Measurements from ENCODE around the gene BTRC. TPM values are rescaled to one million over a fixed set of nuclear protein-coding genes. Genes with fewer than 3 reads are reported as not detected.
"Not testable (repeated sequence)": the region's sequence is repeated elsewhere in the genome, so short reads cannot be mapped to it uniquely, and the experiment has no call there.

The BTRC gene
- total RNA-seq, 1 donor from 2014 or later, result 35.5 TPM

GRCh38 chr10:101311185-101312066 lies 42.5 kb upstream of the BTRC start:
- DNase-seq (ENCODE audit: low read depth, low spot score), result no peak
- H3K27ac Mint-ChIP-seq (ENCODE audit: unreplicated experiment), result no peak overlapping the region
- no peak overlapping the region for H3K4me3 Mint-ChIP-seq
- no peaks in the 10 kb centered on the region for H3K9me3 Mint-ChIP-seq
- no peaks in the 10 kb centered on the region for H3K36me3 Mint-ChIP-seq (ENCODE audit: low read depth)
- TF ChIP-seq CTCF (conservative IDR thresholded peaks at IDR 0.05), result no peak
- H3K4me1 Mint-ChIP-seq, result no peaks in the 10 kb centered on the region
- H3K27me3 Mint-ChIP-seq (ENCODE audit: low read depth), result peaks cover 48% of the 10 kb centered on the region

- Mint-ChIP-seq H3K36me3 (ENCODE audit: low read depth) (no peaks in the 10 kb centered on the region), H3K4me1 (peaks cover 30% of the 10 kb centered on the region), H3K27me3 (ENCODE audit: low read depth) (peaks cover 20% of the 10 kb centered on the region), H3K4me3 (no peak overlapping the region), H3K9me3 (no peaks in the 10 kb centered on the region), H3K27ac (ENCODE audit: unreplicated experiment) (no peak overlapping the region)
- no peak for TF ChIP-seq CTCF (conservative IDR thresholded peaks at IDR 0.05)
- no peak for DNase-seq (ENCODE audit: low read depth, low spot score)
Observed at GRCh38 chr10:101319241-101319915, 34.6 kb upstream of the BTRC start.

GRCh38 chr10:101321073-101321472 lies 32.9 kb upstream of the BTRC start:
- Mint-ChIP-seq H3K9me3 (peaks cover 3% of the 10 kb centered on the region), H3K27ac (ENCODE audit: unreplicated experiment) (peak overlapping the region; percentile 43), H3K4me3 (no peak overlapping the region), H3K4me1 (peaks cover 30% of the 10 kb centered on the region), H3K36me3 (ENCODE audit: low read depth) (no peaks in the 10 kb centered on the region), H3K27me3 (ENCODE audit: low read depth) (peaks cover 24% of the 10 kb centered on the region)
- TF ChIP-seq CTCF (conservative IDR thresholded peaks at IDR 0.05), result no peak
- no peak for DNase-seq (ENCODE audit: low read depth, low spot score)

- Mint-ChIP-seq H3K36me3 (ENCODE audit: low read depth) (no peaks in the 10 kb centered on the region), H3K27me3 (ENCODE audit: low read depth) (peaks cover 31% of the 10 kb centered on the region), H3K4me3 (no peak overlapping the region), H3K27ac (ENCODE audit: unreplicated experiment) (no peak overlapping the region), H3K9me3 (peaks cover 3% of the 10 kb centered on the region), H3K4me1 (peaks cover 30% of the 10 kb centered on the region)
- DNase-seq (ENCODE audit: low read depth, low spot score), result no peak
- TF ChIP-seq CTCF (conservative IDR thresholded peaks at IDR 0.05), result no peak
Observed at GRCh38 chr10:101322266-101323108, 31.5 kb upstream of the BTRC start.

GRCh38 chr10:101323495-101323894 lies 30.5 kb upstream of the BTRC start:
- Mint-ChIP-seq H3K27me3 (ENCODE audit: low read depth) (peaks cover 31% of the 10 kb centered on the region), H3K9me3 (peaks cover 3% of the 10 kb centered on the region), H3K4me1 (peaks cover 30% of the 10 kb centered on the region), H3K27ac (ENCODE audit: unreplicated experiment) (peak overlapping the region; percentile 70), H3K36me3 (ENCODE audit: low read depth) (no peaks in the 10 kb centered on the region), H3K4me3 (no peak overlapping the region)
- DNase-seq (ENCODE audit: low read depth, low spot score), result no peak
- TF ChIP-seq CTCF (conservative IDR thresholded peaks at IDR 0.05), result no peak

GRCh38 chr10:101327454-101327853 lies 26.5 kb upstream of the BTRC start:
- not testable (repeated sequence) for H3K9me3 Mint-ChIP-seq; H3K36me3 Mint-ChIP-seq (ENCODE audit: low read depth); H3K27ac Mint-ChIP-seq (ENCODE audit: unreplicated experiment); H3K4me3 Mint-ChIP-seq; DNase-seq (ENCODE audit: low read depth, low spot score)
- H3K4me1 Mint-ChIP-seq, result peaks cover 24% of the 10 kb centered on the region
- H3K27me3 Mint-ChIP-seq (ENCODE audit: low read depth), result peaks cover 27% of the 10 kb centered on the region

Data from neural crest cell (in vitro differentiated cells).